Endothelial cell of umbilical vein (primary cell): Measurements from ENCODE around the gene PTK6. TPM values are rescaled to one million over a fixed set of nuclear protein-coding genes. Genes with fewer than 3 reads are reported as not detected.

Source experiments
- BruUV-seq: library from RNA; stranded (reverse); fragments of 400-500 nt; replicated peaks from 2 replicates; lab custom pipeline; 2021; lab: Mats Ljungman, UMichigan
- CTCF ChIA-PET: fragments of 300-600, 350-600 bp; sonication (Branson Sonifier 250); formaldehyde crosslinking; loops from one replicate; lab custom pipeline; 2021; ENCODE audit warnings: antibody characterized with exemption, inconsistent platforms; lab: Charles Lee
- POLR2A ChIA-PET: fragments of 300-600, 350-600 bp; sonication (Branson Sonifier 250); formaldehyde crosslinking; loops from one replicate; lab custom pipeline; 2021; ENCODE audit warnings: antibody characterized with exemption, inconsistent platforms; lab: Charles Lee
- DNase-seq: peaks from one replicate; pipeline ENCODE4 v3.0.0-alpha.2; 2011; ENCODE audit warnings: low read depth, low spot score
- FAIRE-seq: peaks from 2 replicates; lab custom pipeline; 2011; peaks lifted over from hg19 to GRCh38; lab: Jason Lieb, UNC
- H2AFZ ChIP-seq: 2 replicates; pipeline ENCODE4 v1.6.0; 2012; ENCODE audit warnings: low read depth, low read length, control low read depth, inconsistent platforms
- H3K27ac ChIP-seq: 2 replicates; pipeline ENCODE4 v1.5.1; 2011; ENCODE audit warnings: low read depth, mild to moderate bottlenecking, control low read depth, low read length, moderate library complexity; ENCODE audit not compliant: insufficient read depth
- H3K27me3 ChIP-seq, 2 experiments: 2 replicates each; pipeline versions ENCODE4 v1.6.0 to v1.6.1; 2011; ENCODE audit warnings: low read length in 2 of 2, mixed read lengths in 1 of 2; ENCODE audit not compliant: control insufficient read depth in 2 of 2, insufficient read depth in 2 of 2
- H3K36me3 ChIP-seq, 2 experiments: 2 replicates in 1 of 2; 3 replicates in 1 of 2; pipeline ENCODE4 v1.5.1; 2011; ENCODE audit warnings: low read length in 2 of 2, mild to moderate bottlenecking in 1 of 2, moderate library complexity in 1 of 2; ENCODE audit not compliant: control insufficient read depth in 2 of 2, insufficient read depth in 2 of 2; ENCODE audit errors: extremely low read depth in 1 of 2
- H3K4me1 ChIP-seq: 3 replicates; pipeline ENCODE4 v1.5.1; 2011; ENCODE audit warnings: mild to moderate bottlenecking, low read length; ENCODE audit not compliant: control insufficient read depth, insufficient read depth; ENCODE audit errors: extremely low read depth
- H3K4me2 ChIP-seq: 2 replicates; pipeline ENCODE4 v1.6.1; 2011; ENCODE audit warnings: low read length, control low read depth, mixed read lengths; ENCODE audit not compliant: insufficient read depth
- H3K4me3 ChIP-seq, 3 experiments: fragments of 200-600 bp in 1 of 3; sonication (generic), shearing (Covaris generic) in 1 of 3; replicated peaks in 1 of 3; 2 replicates each; pipeline ENCODE4 v1.5.1; 2011 to 2016; ENCODE audit warnings: control low read depth in 3 of 3, low read length in 3 of 3, mild to moderate bottlenecking in 2 of 3, inconsistent platforms in 1 of 3, low read depth in 1 of 3, moderate library complexity in 1 of 3; ENCODE audit not compliant: insufficient read depth in 1 of 3
- H3K79me2 ChIP-seq: 2 replicates; pipeline ENCODE4 v1.6.0; 2012; ENCODE audit warnings: low read length, inconsistent platforms; ENCODE audit not compliant: control insufficient read depth, insufficient read depth
- H3K9ac ChIP-seq: replicated peaks from 2 replicates; pipeline ENCODE3; 2011; ENCODE audit warnings: low read length, control low read depth; ENCODE audit not compliant: insufficient read depth; ENCODE audit errors: extremely low read depth
- H3K9me1 ChIP-seq: replicated peaks from 3 replicates; pipeline ENCODE4 v1.6.0; 2011; ENCODE audit warnings: mild to moderate bottlenecking, low read length; ENCODE audit not compliant: control insufficient read depth, insufficient read depth; ENCODE audit errors: extremely low read depth
- H3K9me3 ChIP-seq: replicated peaks from 2 replicates; pipeline ENCODE4 v1.5.1; 2012; ENCODE audit warnings: low read length, inconsistent platforms; ENCODE audit not compliant: control insufficient read depth, insufficient read depth
- H4K20me1 ChIP-seq: replicated peaks from 2 replicates; pipeline ENCODE3; 2011; ENCODE audit warnings: mild to moderate bottlenecking, low read length; ENCODE audit not compliant: control insufficient read depth, insufficient read depth; ENCODE audit errors: extremely low read depth
- FOS ChIP-seq: IDR thresholded peaks from 2 replicates; pipeline ENCODE4 v1.6.1; 2011; ENCODE audit warnings: mild to moderate bottlenecking, low read length, moderate library complexity, borderline replicate concordance; ENCODE audit not compliant: insufficient read depth
- GATA2 ChIP-seq: IDR thresholded peaks from 2 replicates; pipeline ENCODE4 v1.7.0; 2011; ENCODE audit warnings: low read depth, mild to moderate bottlenecking, moderate library complexity, mixed read lengths, low read length; ENCODE audit not compliant: insufficient read length, insufficient read depth
- JUN ChIP-seq: IDR thresholded peaks from 2 replicates; pipeline ENCODE4 v1.6.1; 2011; ENCODE audit warnings: borderline replicate concordance, low read depth; ENCODE audit not compliant: insufficient read length, insufficient read depth
- MYC ChIP-seq: IDR thresholded peaks from one replicate; pipeline ENCODE4 v1.6.1; 2011; ENCODE audit warnings: mild to moderate bottlenecking, low read depth, low read length
- POLR2A ChIP-seq: IDR thresholded peaks from 2 replicates; pipeline ENCODE4 v1.6.1; 2012; ENCODE audit warnings: low read depth, mild to moderate bottlenecking, control low read depth, low read length
- POLR2AphosphoS5 ChIP-seq: IDR thresholded peaks from 2 replicates; pipeline ENCODE4 v1.6.1; 2012; ENCODE audit warnings: low read depth, mild to moderate bottlenecking, control low read depth, low read length, moderate library complexity; ENCODE audit not compliant: insufficient read depth
- dilution Hi-C: fragments of 300-500 bp; cut with MboI; formaldehyde crosslinking; loops from one replicate; pipeline ENCODE4 v1.15.0; 2019; ENCODE audit warnings: low sequenced_read_pairs; ENCODE audit not compliant: extremely low pct_ligation_motif_present
- intact Hi-C: fragments of 100-400 bp; cut with micrococcal nuclease; formaldehyde crosslinking; loops from one replicate; pipeline ENCODE4 v1.10.0; 2022
- polyA plus RNA-seq, 4 experiments: library from polyadenylated mRNA; depleted of rRNA in 3 of 4; stranded (reverse) in 3 of 4; unstranded in 1 of 4; fragments of >200 nt; gene quantifications; 2 replicates each; pipeline versions ENCODE4 v1.2.1 to v1.2.3, GENCODE V29; 2011 to 2012; ENCODE audit warnings: missing spikeins in 1 of 4
- total RNA-seq: library from RNA; stranded (reverse); gene quantifications from 2 replicates; pipeline ENCODE4 v1.2.3, GENCODE V29; 2021
- TF ChIP-seq, protein P1 (sequence below), 2 donors: IDR thresholded peaks; 1 replicate in 1 of 2; 2 replicates in 1 of 2; pipeline ENCODE4 v1.5.1; 2011; ENCODE audit warnings: low read length in 2 of 2, mild to moderate bottlenecking in 2 of 2, moderate library complexity in 2 of 2, control low read depth in 1 of 2, inconsistent platforms in 1 of 2, low read depth in 1 of 2; ENCODE audit not compliant: insufficient read depth in 1 of 2; ENCODE audit errors: extremely low read depth in 1 of 2

PTK6 gene
- total and polyA plus RNA-seq, 2 donors (not counting 3 experiments of a cell fraction or from before 2014, with no cell fraction given), result 0.18 TPM; not detected in 1

DNA sequence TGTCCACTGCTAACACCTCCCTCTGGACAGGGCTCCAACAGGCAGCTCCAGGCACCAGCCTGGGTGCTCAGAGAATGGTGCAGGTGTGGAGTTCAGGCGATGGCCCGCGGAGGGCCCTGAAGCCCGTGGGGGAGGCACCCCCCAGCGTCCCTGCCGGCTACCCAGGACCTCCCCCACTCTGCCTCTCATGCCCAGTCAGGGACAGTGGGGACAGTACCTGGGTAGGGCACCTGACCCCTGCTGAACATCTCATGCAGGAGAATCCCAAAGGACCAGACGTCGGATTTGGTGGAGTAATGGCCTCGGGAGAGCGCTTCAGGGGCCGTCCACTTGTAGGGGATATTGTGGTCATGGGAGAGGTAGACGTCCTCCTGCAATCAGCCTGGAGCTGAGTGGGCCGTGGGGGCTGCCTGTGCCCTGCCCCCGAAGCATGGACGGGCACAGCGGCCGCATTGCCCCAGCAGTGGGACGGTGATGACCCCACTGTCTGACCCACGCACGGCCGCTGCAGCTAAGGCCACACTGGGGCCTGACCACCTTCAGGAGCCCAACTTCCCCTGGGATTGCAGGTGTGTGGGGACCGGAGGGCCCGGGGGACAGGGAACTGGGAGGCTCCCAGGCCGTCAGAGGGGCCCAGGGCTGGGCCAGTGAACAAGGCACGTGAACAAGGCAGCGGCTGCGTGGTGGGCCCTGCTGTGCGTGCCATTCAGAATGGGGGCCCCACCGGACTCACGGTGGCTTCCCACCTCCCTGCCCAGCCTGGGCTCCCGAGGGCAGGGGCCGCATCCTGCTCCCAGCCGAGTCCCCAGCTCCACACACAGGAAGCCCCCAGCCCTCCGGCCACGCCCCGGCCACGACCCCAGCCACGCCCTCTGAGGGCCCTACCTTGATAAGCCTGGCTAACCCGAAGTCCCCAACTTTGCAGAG is 7.1 kb downstream of the PTK6 start:
- Histone ChIP-seq H3K9me3 (no peaks in the 10 kb centered on the region), H3K4me1 (no peaks in the 10 kb centered on the region), H3K4me2 (no peak overlapping the region), H4K20me1 (no peaks in the 10 kb centered on the region), H2AFZ (no peak overlapping the region), H3K9ac (no peak overlapping the region), H3K27ac (no peak overlapping the region), H3K79me2 (no peaks in the 10 kb centered on the region), H3K4me3 (no peak overlapping the region), H3K36me3 (no peaks in the 10 kb centered on the region), H3K9me1 (no peaks in the 10 kb centered on the region), H3K27me3 (no peaks in the 10 kb centered on the region)
- dilution Hi-C loops (no loop called here), intact Hi-C loops (no loop called here)
- CTCF ChIA-PET, result interaction anchor here (0.8 to 3.2 kb wide), 2 partner anchors 8 to 10 kb away, joined by 4 to 12 read pairs; partner anchors contain the start of genes PPDPF and PTK6
- POLR2A ChIA-PET, result interaction anchor here (1.4 kb wide), 1 partner anchor 10 kb away, joined by 9 read pairs; the partner anchor contains the start of gene PPDPF
- FAIRE-seq (no peak), DNase-seq (no peak)
- BruUV-seq, result no TSS peak
- TF ChIP-seq GATA2 (no peak), JUN (no peak), POLR2A (no peak), MYC (no peak), FOS (no peak), POLR2AphosphoS5 (no peak)
- TF ChIP-seq, protein P1, sequence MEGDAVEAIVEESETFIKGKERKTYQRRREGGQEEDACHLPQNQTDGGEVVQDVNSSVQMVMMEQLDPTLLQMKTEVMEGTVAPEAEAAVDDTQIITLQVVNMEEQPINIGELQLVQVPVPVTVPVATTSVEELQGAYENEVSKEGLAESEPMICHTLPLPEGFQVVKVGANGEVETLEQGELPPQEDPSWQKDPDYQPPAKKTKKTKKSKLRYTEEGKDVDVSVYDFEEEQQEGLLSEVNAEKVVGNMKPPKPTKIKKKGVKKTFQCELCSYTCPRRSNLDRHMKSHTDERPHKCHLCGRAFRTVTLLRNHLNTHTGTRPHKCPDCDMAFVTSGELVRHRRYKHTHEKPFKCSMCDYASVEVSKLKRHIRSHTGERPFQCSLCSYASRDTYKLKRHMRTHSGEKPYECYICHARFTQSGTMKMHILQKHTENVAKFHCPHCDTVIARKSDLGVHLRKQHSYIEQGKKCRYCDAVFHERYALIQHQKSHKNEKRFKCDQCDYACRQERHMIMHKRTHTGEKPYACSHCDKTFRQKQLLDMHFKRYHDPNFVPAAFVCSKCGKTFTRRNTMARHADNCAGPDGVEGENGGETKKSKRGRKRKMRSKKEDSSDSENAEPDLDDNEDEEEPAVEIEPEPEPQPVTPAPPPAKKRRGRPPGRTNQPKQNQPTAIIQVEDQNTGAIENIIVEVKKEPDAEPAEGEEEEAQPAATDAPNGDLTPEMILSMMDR (IDR thresholded peaks at IDR 0.05; ENCODE audit: extremely low read depth in 1 of 2, insufficient read depth in 1 of 2, low read depth in 1 of 2, low read length in 2 of 2), result no peak
